ENCODE measurements around the gene KRTAP5-7. TPM values are rescaled to one million over a fixed set of nuclear protein-coding genes. Genes with fewer than 3 reads are reported as not detected.
"Not testable (repeated sequence)": the region's sequence is repeated elsewhere in the genome, so short reads cannot be mapped to it uniquely, and the experiment has no call there.

KRTAP5-7 gene
- total RNA-seq, 1 donor from 2014 or later = 0.25 TPM

DNA sequence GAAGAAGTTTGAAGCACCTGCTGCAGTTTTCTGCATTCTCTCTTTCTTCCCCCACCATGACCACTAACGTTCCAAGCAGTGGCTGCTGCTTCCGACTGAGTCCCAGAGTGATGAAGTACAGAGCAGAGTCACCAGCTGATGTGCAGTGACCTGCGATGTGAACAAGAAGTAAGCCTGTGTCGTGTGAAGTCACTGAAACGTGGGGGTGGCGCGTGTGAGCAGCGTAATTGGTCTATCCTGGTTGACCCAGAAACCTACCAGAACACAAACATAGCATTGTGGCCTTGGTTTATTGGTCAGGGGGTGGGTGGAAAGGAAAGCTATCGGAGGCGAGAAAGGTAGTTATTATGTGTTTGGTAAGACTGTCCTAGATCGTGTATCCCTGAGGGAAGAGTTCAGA, 3.5 kb downstream of the KRTAP5-7 start:
- H3K36me3 Mint-ChIP-seq = no peaks in the 10 kb centered on the region
- H3K27me3 Mint-ChIP-seq (ENCODE audit: low read depth) = peaks cover 3% of the 10 kb centered on the region
- no peak overlapping the region for H3K4me3 Mint-ChIP-seq
- peaks cover 8% of the 10 kb centered on the region for H3K4me1 Mint-ChIP-seq
- H3K9me3 Mint-ChIP-seq = no peaks in the 10 kb centered on the region
- no peak overlapping the region for H3K27ac Mint-ChIP-seq
- no peak for DNase-seq (ENCODE audit: low spot score in 2 of 2, unreplicated experiment in 2 of 2)
- TF ChIP-seq, protein P1, sequence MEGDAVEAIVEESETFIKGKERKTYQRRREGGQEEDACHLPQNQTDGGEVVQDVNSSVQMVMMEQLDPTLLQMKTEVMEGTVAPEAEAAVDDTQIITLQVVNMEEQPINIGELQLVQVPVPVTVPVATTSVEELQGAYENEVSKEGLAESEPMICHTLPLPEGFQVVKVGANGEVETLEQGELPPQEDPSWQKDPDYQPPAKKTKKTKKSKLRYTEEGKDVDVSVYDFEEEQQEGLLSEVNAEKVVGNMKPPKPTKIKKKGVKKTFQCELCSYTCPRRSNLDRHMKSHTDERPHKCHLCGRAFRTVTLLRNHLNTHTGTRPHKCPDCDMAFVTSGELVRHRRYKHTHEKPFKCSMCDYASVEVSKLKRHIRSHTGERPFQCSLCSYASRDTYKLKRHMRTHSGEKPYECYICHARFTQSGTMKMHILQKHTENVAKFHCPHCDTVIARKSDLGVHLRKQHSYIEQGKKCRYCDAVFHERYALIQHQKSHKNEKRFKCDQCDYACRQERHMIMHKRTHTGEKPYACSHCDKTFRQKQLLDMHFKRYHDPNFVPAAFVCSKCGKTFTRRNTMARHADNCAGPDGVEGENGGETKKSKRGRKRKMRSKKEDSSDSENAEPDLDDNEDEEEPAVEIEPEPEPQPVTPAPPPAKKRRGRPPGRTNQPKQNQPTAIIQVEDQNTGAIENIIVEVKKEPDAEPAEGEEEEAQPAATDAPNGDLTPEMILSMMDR (IDR thresholded peaks at IDR 0.05; ENCODE audit: unreplicated experiment) = no peak

DNA sequence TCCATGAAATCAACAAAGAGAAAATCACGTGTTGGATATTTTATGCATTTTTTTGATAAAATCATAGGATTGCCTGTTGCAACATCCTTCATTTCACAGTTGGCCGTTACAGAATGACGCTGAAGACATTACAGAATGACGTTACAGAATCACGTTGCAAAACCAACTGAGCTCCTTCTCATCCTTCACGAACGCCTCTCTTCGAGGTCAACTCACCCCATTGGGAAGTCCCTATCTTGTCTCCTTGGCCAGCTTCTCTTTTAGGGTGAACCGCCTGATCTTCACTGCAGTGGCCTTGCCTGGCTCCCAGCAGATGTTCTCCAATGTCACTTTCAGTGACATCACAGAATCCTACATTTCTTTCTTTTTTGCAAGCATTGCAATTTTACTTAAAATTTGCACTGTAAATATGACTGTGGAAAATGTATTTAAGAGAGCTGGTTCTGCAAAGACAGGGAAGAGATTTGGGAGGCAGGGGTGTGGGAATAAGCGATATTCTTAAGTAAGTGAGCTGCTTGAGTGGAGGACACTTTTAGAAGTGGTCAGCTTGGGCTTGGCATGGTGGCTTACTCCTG, 5.1 kb downstream of the KRTAP5-7 start:
- Mint-ChIP-seq H3K27ac (no peak overlapping the region), H3K4me3 (no peak overlapping the region), H3K4me1 (peaks cover 8% of the 10 kb centered on the region), H3K36me3 (no peaks in the 10 kb centered on the region), H3K27me3 (ENCODE audit: low read depth) (no peaks in the 10 kb centered on the region), H3K9me3 (no peaks in the 10 kb centered on the region)
- TF ChIP-seq, protein P1 (IDR thresholded peaks at IDR 0.05; ENCODE audit: unreplicated experiment) = no peak
- no peak for DNase-seq (ENCODE audit: low spot score in 2 of 2, unreplicated experiment in 2 of 2)

DNA sequence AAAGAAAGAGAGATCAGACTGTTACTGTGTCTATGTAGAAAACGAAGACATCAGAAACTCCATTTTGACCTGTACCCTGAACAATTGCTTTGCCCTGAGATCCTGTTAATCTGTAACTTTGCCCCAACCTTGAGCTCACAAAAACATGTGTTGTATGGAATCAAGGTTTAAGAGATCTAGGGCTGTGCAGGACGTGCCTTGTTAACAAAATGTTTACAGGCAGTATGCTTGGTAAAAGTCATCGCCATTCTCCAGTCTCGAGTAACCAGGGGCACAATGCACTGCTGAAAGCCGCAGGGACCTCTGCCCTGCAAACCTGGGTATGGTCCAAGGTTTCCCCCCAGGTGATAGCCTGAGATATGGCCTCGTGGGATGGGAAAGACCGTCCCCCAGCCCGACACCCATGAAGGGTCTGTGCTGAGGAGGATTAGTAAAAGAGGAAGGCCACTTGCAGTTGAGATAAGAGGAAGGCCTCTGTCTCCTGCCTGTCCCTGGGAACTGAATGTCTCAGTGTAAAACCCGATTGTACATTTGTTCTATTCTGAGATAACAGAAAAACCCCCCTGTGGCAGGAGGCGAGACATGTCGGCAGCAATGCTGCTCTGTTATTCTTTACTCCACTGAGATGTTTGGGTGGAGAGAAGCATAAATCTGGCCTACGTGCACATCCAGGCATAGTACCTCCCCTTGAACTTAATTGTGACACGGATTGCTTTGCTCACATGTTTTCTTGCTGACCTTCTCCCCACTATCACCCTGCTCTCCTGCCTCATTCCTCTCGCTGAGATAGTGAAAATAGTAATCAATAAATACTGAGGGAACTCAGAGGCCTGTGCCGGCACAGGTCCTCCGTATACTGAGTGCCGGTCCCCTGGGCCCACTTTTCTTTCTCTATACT, 7.9 kb downstream of the KRTAP5-7 start:
- H3K4me3 Mint-ChIP-seq; H3K9me3 Mint-ChIP-seq; H3K36me3 Mint-ChIP-seq; H3K27me3 Mint-ChIP-seq (ENCODE audit: low read depth): not testable (repeated sequence)
- H3K27ac Mint-ChIP-seq = peak overlapping the region; percentile 5
- peak in 1 of 2 experiments; percentile 20 for DNase-seq (ENCODE audit: low spot score in 2 of 2, unreplicated experiment in 2 of 2)
- peaks cover 10% of the 10 kb centered on the region for H3K4me1 Mint-ChIP-seq

DNA sequence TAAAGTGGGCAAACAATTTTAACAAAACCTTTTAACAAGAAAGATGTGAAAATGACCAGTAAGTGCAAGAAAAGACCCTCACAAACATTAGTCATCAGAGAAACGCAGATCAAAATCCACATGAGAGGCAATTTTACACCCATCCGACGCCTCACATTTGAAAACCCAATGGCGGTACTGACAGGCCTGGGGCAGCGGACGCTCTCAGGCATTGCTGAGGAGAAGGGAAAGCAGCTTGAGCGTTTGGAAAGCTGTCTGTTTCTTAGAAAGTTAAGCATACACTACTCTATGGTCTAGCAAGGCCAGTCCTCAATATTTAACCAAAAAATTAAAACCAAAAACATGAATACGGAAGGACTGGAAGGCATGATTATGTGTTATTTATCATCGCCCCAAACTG, 8.8 kb downstream of the KRTAP5-7 start:
- Mint-ChIP-seq H3K27me3 (ENCODE audit: low read depth) (no peaks in the 10 kb centered on the region), H3K27ac (no peak overlapping the region), H3K36me3 (no peaks in the 10 kb centered on the region), H3K4me1 (peaks cover 10% of the 10 kb centered on the region), H3K9me3 (peaks cover 3% of the 10 kb centered on the region), H3K4me3 (no peak overlapping the region)
- TF ChIP-seq, protein P1 (IDR thresholded peaks at IDR 0.05; ENCODE audit: unreplicated experiment) = no peak
- DNase-seq (ENCODE audit: low spot score in 2 of 2, unreplicated experiment in 2 of 2) = no peak

DNA sequence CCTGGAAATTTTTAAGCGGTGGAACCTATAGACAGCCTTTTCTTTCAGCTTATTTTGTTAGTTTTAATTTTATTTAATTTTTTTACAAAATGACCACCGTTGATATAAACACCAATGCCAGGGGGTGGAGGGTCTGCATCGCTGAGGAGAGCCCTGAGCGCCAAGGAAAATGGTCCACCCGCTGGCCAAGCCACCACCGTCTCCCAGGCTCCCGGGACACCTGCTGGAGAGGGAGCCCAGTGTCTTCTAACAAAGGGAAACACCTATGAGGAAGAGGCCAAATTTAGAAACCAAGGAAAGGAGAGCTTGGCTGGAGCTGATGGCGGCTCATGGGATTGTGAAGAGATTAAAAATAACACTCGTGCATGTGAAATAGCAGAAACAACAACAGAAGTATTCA, 10.5 kb downstream of the KRTAP5-7 start:
- Mint-ChIP-seq H3K4me3 (no peak overlapping the region), H3K27me3 (ENCODE audit: low read depth) (no peaks in the 10 kb centered on the region), H3K9me3 (peaks cover 11% of the 10 kb centered on the region), H3K27ac (no peak overlapping the region), H3K4me1 (peaks cover 10% of the 10 kb centered on the region), H3K36me3 (no peaks in the 10 kb centered on the region)
- DNase-seq (ENCODE audit: low spot score in 2 of 2, unreplicated experiment in 2 of 2) = no peak
- TF ChIP-seq, protein P1 (IDR thresholded peaks at IDR 0.05; ENCODE audit: unreplicated experiment) = no peak

GRCh38 chr11:71537977-71538665, 11.1 kb downstream of the KRTAP5-7 start, which contains the start of gene KRTAP5-8:
KRTAP5-8 (plus strand) TSS chr11:71538025; CDS start chr11:71538056, 31 bp downstream.
- not testable (repeated sequence) for DNase-seq (ENCODE audit: low spot score in 2 of 2, unreplicated experiment in 2 of 2); H3K27me3 Mint-ChIP-seq (ENCODE audit: low read depth); H3K27ac Mint-ChIP-seq; H3K4me3 Mint-ChIP-seq; H3K36me3 Mint-ChIP-seq
- Mint-ChIP-seq H3K9me3 (peaks cover 11% of the 10 kb centered on the region), H3K4me1 (peaks cover 13% of the 10 kb centered on the region)

Measured in mesothelial cell of epicardium (in vitro differentiated cells).